IMR-90 (cell line): ENCODE results near the gene STAC2. TPM values are rescaled to one million over a fixed set of nuclear protein-coding genes. Genes with fewer than 3 reads are reported as not detected.

Experiments
- ATAC-seq: fragments of 200-7000 bp; cut with Tn5 transposase; 2 replicates; pipeline ENCODE4 v1.9.1; 2020; ENCODE audit warnings: low read depth, mild to moderate bottlenecking, moderate library complexity
- BruUV-seq: library from RNA; stranded (reverse); fragments of 400-500 nt; replicated peaks from 2 replicates; lab custom pipeline; 2021; lab: Mats Ljungman, UMichigan
- CTCF ChIA-PET: fragments of 300-600 bp; formaldehyde crosslinking; extraction: SDS; loops from one replicate; lab custom pipeline; 2021; ENCODE audit warnings: antibody characterized with exemption; lab: Yijun Ruan, JAX
- POLR2A ChIA-PET: fragments of 300-600 bp; sonication (Branson Sonifier 250); formaldehyde crosslinking; loops from one replicate; lab custom pipeline; 2022; ENCODE audit warnings: antibody characterized with exemption; ENCODE audit not compliant: unreplicated experiment; lab: Charles Lee
- DNase-seq: peaks from one replicate; pipeline ENCODE4 v3.0.0; 2013
- H2AFZ ChIP-seq: replicated peaks from 2 replicates; pipeline ENCODE3; 2013; ENCODE audit warnings: low read length, mild to moderate bottlenecking; ENCODE audit not compliant: poor library complexity
- H2AK5ac ChIP-seq: 2 replicates; pipeline ENCODE4 v1.6.1; 2013; ENCODE audit warnings: low read depth, low read length, inconsistent platforms
- H2AK9ac ChIP-seq: replicated peaks from 2 replicates; pipeline ENCODE3; 2013; ENCODE audit warnings: mild to moderate bottlenecking, low read depth, low read length, moderate library complexity; ENCODE audit not compliant: poor library complexity
- H2BK120ac ChIP-seq: 2 replicates; pipeline ENCODE4 v1.6.1; 2013; ENCODE audit warnings: low read depth, low read length, inconsistent platforms
- H2BK15ac ChIP-seq: 3 replicates; pipeline ENCODE4 v1.6.1; 2013; ENCODE audit warnings: low read depth, low read length, inconsistent platforms
- H2BK20ac ChIP-seq: 2 replicates; pipeline ENCODE4 v1.6.1; 2013; ENCODE audit warnings: low read depth, mild to moderate bottlenecking, inconsistent platforms, low read length, moderate library complexity
- H2BK5ac ChIP-seq: 2 replicates; pipeline ENCODE4 v1.6.1; 2013; ENCODE audit warnings: mild to moderate bottlenecking, low read depth, low read length, inconsistent platforms; ENCODE audit not compliant: poor library complexity, severe bottlenecking
- H3K14ac ChIP-seq: replicated peaks from 2 replicates; pipeline ENCODE4 v1.6.1; 2013; ENCODE audit warnings: low read depth, low read length, inconsistent platforms
- H3K18ac ChIP-seq: 2 replicates; pipeline ENCODE4 v1.6.1; 2013; ENCODE audit warnings: low read depth, low read length, control low read depth
- H3K23ac ChIP-seq: 2 replicates; pipeline ENCODE4 v1.6.1; 2013; ENCODE audit warnings: low read depth, low read length, inconsistent platforms
- H3K27ac ChIP-seq: 2 replicates; pipeline ENCODE4 v1.5.1; 2013; ENCODE audit warnings: mild to moderate bottlenecking, control low read depth, low read length; ENCODE audit not compliant: insufficient read depth
- H3K27me3 ChIP-seq: 2 replicates; pipeline ENCODE4 v1.6.1; 2013; ENCODE audit warnings: low read length; ENCODE audit not compliant: control insufficient read depth, insufficient read depth
- H3K36me3 ChIP-seq: 2 replicates; pipeline ENCODE4 v1.6.1; 2013; ENCODE audit warnings: low read length, mixed read lengths; ENCODE audit not compliant: control insufficient read depth, insufficient read depth
- H3K4ac ChIP-seq: 2 replicates; pipeline ENCODE4 v1.6.1; 2013; ENCODE audit warnings: low read depth, low read length, inconsistent platforms
- H3K4me1 ChIP-seq: 2 replicates; pipeline ENCODE4 v1.6.1; 2013; ENCODE audit warnings: low read length, mixed read lengths; ENCODE audit not compliant: control insufficient read depth, insufficient read depth
- H3K4me2 ChIP-seq: 2 replicates; pipeline ENCODE4 v1.6.1; 2013; ENCODE audit warnings: low read depth, mild to moderate bottlenecking, control low read depth, low read length, moderate library complexity
- H3K4me3 ChIP-seq: 2 replicates; pipeline ENCODE4 v1.5.1; 2013; ENCODE audit warnings: low read depth, mild to moderate bottlenecking, control low read depth, low read length, moderate library complexity; ENCODE audit not compliant: insufficient read depth
- H3K56ac ChIP-seq: 2 replicates; pipeline ENCODE4 v1.6.1; 2013; ENCODE audit warnings: low read length, inconsistent platforms; ENCODE audit not compliant: insufficient read depth; ENCODE audit errors: extremely low read depth
- H3K79me1 ChIP-seq, 2 experiments: 2 replicates each; pipeline ENCODE4 v1.6.1; 2013; ENCODE audit warnings: low read length in 2 of 2, inconsistent platforms in 1 of 2, low read depth in 1 of 2
- H3K9ac ChIP-seq: 2 replicates; pipeline ENCODE4 v1.6.1; 2013; ENCODE audit warnings: low read depth, low read length, control low read depth
- H3K9me1 ChIP-seq: 2 replicates; pipeline ENCODE4 v1.6.1; 2013; ENCODE audit warnings: low read length, inconsistent platforms; ENCODE audit not compliant: insufficient read depth
- H3K9me3 ChIP-seq: 2 replicates; pipeline ENCODE4 v1.6.1; 2013; ENCODE audit warnings: low read length; ENCODE audit not compliant: control insufficient read depth, insufficient read depth
- H4K20me1 ChIP-seq: 2 replicates; pipeline ENCODE4 v1.6.1; 2013; ENCODE audit warnings: low read length, inconsistent platforms; ENCODE audit not compliant: insufficient read depth
- H4K5ac ChIP-seq: 2 replicates; pipeline ENCODE4 v1.6.1; 2013; ENCODE audit warnings: mild to moderate bottlenecking, low read depth, low read length, control low read depth
- H4K8ac ChIP-seq, 2 experiments: 2 replicates each; pipeline ENCODE4 v1.6.1; 2013; ENCODE audit warnings: low read depth in 2 of 2, low read length in 2 of 2, control low read depth in 1 of 2, inconsistent platforms in 1 of 2
- H4K91ac ChIP-seq: 2 replicates; pipeline ENCODE4 v1.6.1; 2013; ENCODE audit warnings: low read depth, low read length, inconsistent platforms; ENCODE audit not compliant: insufficient read depth
- BHLHE40 ChIP-seq: fragments of 150-350 bp; IDR thresholded peaks from 2 replicates; pipeline ENCODE4 v1.6.1; 2016; ENCODE audit warnings: mild to moderate bottlenecking, low read depth, low read length
- CEBPB ChIP-seq: IDR thresholded peaks from 2 replicates; pipeline ENCODE4 v1.6.1; 2012; ENCODE audit warnings: low read depth, low read length, improper control_type of control experiment
- CHD1 ChIP-seq: IDR thresholded peaks from 2 replicates; pipeline ENCODE4 v1.6.1; 2012; ENCODE audit warnings: low read depth, low read length, improper control_type of control experiment
- CTCF ChIP-seq: conservative IDR thresholded peaks from 2 replicates; pipeline ENCODE4 v1.5.1; 2012; ENCODE audit warnings: mild to moderate bottlenecking, low read depth, low read length, improper control_type of control experiment
- ELK1 ChIP-seq: fragments of 150-350 bp; IDR thresholded peaks from 2 replicates; pipeline ENCODE4 v1.6.1; 2016; ENCODE audit warnings: low read depth, mild to moderate bottlenecking, low read length, moderate library complexity, borderline replicate concordance
- FOS ChIP-seq: fragments of 150-350 bp; IDR thresholded peaks from 2 replicates; pipeline ENCODE4 v1.6.1; 2016; ENCODE audit warnings: low read depth, low read length
- MAFK ChIP-seq: IDR thresholded peaks from 2 replicates; pipeline ENCODE4 v1.6.1; 2012; ENCODE audit warnings: low read depth, low read length, improper control_type of control experiment
- MAZ ChIP-seq: IDR thresholded peaks from 2 replicates; pipeline ENCODE4 v1.6.1; 2012; ENCODE audit warnings: low read depth, mild to moderate bottlenecking, low read length, improper control_type of control experiment, moderate library complexity, borderline replicate concordance
- MXI1 ChIP-seq: IDR thresholded peaks from 2 replicates; pipeline ENCODE4 v1.6.1; 2012; ENCODE audit warnings: low read depth, mild to moderate bottlenecking, low read length, moderate library complexity, borderline replicate concordance
- NFE2L2 ChIP-seq: fragments of 150-350 bp; IDR thresholded peaks from 2 replicates; pipeline ENCODE4 v1.6.1; 2016; ENCODE audit warnings: low read depth, mild to moderate bottlenecking, low read length
- POLR2A ChIP-seq: IDR thresholded peaks from 2 replicates; pipeline ENCODE4 v1.6.1; 2012; ENCODE audit warnings: mild to moderate bottlenecking, low read depth, low read length
- RAD21 ChIP-seq: IDR thresholded peaks from 2 replicates; pipeline ENCODE4 v1.6.1; 2012; ENCODE audit warnings: low read length, improper control_type of control experiment
- RCOR1 ChIP-seq: IDR thresholded peaks from 2 replicates; pipeline ENCODE4 v1.6.1; 2012; ENCODE audit warnings: mild to moderate bottlenecking, low read length, improper control_type of control experiment; ENCODE audit not compliant: insufficient replicate concordance
- RFX5 ChIP-seq: IDR thresholded peaks from 2 replicates; pipeline ENCODE4 v1.8.0; 2012; ENCODE audit warnings: low read depth, mild to moderate bottlenecking, low read length, moderate library complexity
- SMC3 ChIP-seq: fragments of 150-350 bp; IDR thresholded peaks from 2 replicates; pipeline ENCODE4 v1.6.1; 2016; ENCODE audit warnings: low read depth, mild to moderate bottlenecking, antibody characterized with exemption, low read length, moderate library complexity
- USF2 ChIP-seq: fragments of 150-350 bp; IDR thresholded peaks from 2 replicates; pipeline ENCODE4 v1.6.1; 2017; ENCODE audit warnings: mild to moderate bottlenecking, antibody characterized with exemption, low read length, low read depth
- WGBS, 2 experiments: methylation state at CpG; one replicate each; pipeline versions ENCODE4 v1.1.5 to v1.1.7; 2013; ENCODE audit warnings: missing lambda C conversion rate in 2 of 2; ENCODE audit not compliant: insufficient read length in 1 of 2; ENCODE audit errors: extremely low coverage in 2 of 2; 5-methylcytosine and 5-hydroxymethylcytosine counted together
- dilution Hi-C: fragments of 300-500 bp; cut with HindIII; formaldehyde crosslinking; loops from one replicate; pipeline ENCODE4 v1.14.3; 2018; ENCODE audit warnings: low sequenced_read_pairs; ENCODE audit not compliant: unreplicated experiment
- in situ Hi-C: fragments of 300-500 bp; cut with MboI; formaldehyde crosslinking; loops from 3 replicates; pipeline ENCODE4 v1.14.3; 2019; ENCODE audit warnings: low sequenced_read_pairs, inconsistent platforms, mixed read lengths
- intact Hi-C: fragments of 100-400 bp; cut with micrococcal nuclease; formaldehyde crosslinking; loops from 2 replicates; pipeline ENCODE4 v1.10.0; 2022
- polyA plus RNA-seq, 3 experiments: library from polyadenylated mRNA; depleted of rRNA; stranded (reverse); fragments of >200 nt; gene quantifications; 2 replicates each; pipeline ENCODE4 v1.2.3, GENCODE V29; 2012; ENCODE audit warnings: low replicate concordance in 1 of 3
- total RNA-seq: library from RNA; depleted of rRNA; stranded (reverse); fragments of >200 nt; gene quantifications from 2 replicates; pipeline ENCODE4 v1.2.3, GENCODE V29; 2012

STAC2 gene
- total and polyA plus RNA-seq, 2 of the 4 experiments (the other 2 are of a cell fraction) = 0.02 TPM; not detected in 1

DNA sequence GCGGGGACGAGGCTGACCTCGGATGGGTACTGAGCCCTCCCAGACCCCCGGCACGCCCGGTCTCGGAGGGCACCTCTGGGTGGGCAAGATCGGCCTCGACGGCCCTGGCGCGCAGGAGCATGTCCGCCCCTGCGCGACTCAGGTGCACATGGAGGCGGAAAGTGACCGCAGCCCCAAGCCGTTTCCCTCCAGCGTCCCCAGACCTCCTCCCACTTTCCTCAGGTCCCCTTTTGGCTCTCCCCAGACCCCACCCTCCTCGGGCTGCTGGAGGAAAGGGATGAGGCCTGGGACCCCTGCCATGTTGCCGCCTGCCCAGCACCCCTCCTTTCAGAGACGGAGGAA, 15.7 kb downstream of the STAC2 start:
- ATAC-seq = no peak
- H2AK5ac ChIP-seq = peak overlapping the region; percentile 27
- peaks cover 2% of the 10 kb centered on the region for H3K36me3 ChIP-seq
- no peaks in the 10 kb centered on the region for H3K79me1 ChIP-seq
- H3K4me1 ChIP-seq = peaks cover 16% of the 10 kb centered on the region
- TF ChIP-seq SMC3 (no peak), RAD21 (no peak), MAFK (no peak), POLR2A (no peak), MXI1 (no peak), ELK1 (no peak), USF2 (no peak), NFE2L2 (no peak), BHLHE40 (no peak), CTCF (no peak), RCOR1 (no peak), CHD1 (no peak), RFX5 (no peak), CEBPB (no peak), FOS (no peak), MAZ (no peak)
- H2BK120ac ChIP-seq = peak overlapping the region; percentile 78
- H3K9ac ChIP-seq = peak overlapping the region; percentile 30; the same call in 1 of the 2 replicates
- no peaks in the 10 kb centered on the region; the same call in 1 of the 2 replicates for H4K20me1 ChIP-seq
- H4K5ac ChIP-seq = no peak overlapping the region
- no peaks in the 10 kb centered on the region for H3K9me3 ChIP-seq
- intact Hi-C loops = no loop called here
- H2BK20ac ChIP-seq = no peak overlapping the region
- peaks cover 2% of the 10 kb centered on the region; the same call in 1 of the 2 replicates for H3K27me3 ChIP-seq
- H3K18ac ChIP-seq = no peak overlapping the region; the same call in 1 of the 2 replicates
- peak overlapping the region; percentile 70; the same call in 1 of the 2 replicates for H3K4ac ChIP-seq
- H4K91ac ChIP-seq = peak overlapping the region; percentile 7; the same call in 1 of the 2 replicates
- H3K23ac ChIP-seq = no peak overlapping the region
- H3K4me3 ChIP-seq = peak overlapping the region; percentile 31
- H2AFZ ChIP-seq = peak overlapping the region; percentile 97
- H2BK15ac ChIP-seq = peak overlapping the region; percentile 51; the same call in 1 of the 3 replicates
- dilution Hi-C loops = no loop called here
- H3K14ac ChIP-seq = no peak overlapping the region
- ChIA-PET CTCF (no interaction called here), POLR2A (no interaction called here)
- no peak for DNase-seq
- H3K56ac ChIP-seq = no peak overlapping the region
- no peak overlapping the region for H2BK5ac ChIP-seq
- in situ Hi-C loops = no loop called here
- H2AK9ac ChIP-seq = peak overlapping the region; percentile 97
- WGBS, 2 experiments = 3% methylated on average over 5 of the region's 22 CpGs; no CpG with 5 or more reads in 1 of the 2 experiments
- H3K4me2 ChIP-seq = peak overlapping the region; percentile 21
- H3K27ac ChIP-seq = no peak overlapping the region
- peak overlapping the region; percentile 68 to 73; a peak in 2 of 4 replicates for H4K8ac ChIP-seq
- peaks cover 12% of the 10 kb centered on the region for H3K9me1 ChIP-seq
- no TSS peak for BruUV-seq
